ENCODE measurements around the gene NECAB2.

Gene NECAB2

GRCh38 chr16:84007520-84007919, 39.5 kb downstream of the NECAB2 start:
- Histone ChIP-seq H3K27me3 (ENCODE audit: control insufficient read depth, insufficient read depth, low read length) (peaks cover under 1% of the 10 kb centered on the region), H3K4me1 (ENCODE audit: control insufficient read depth, insufficient read depth, low read length) (no peaks in the 10 kb centered on the region), H3K36me3 (ENCODE audit: control insufficient read depth, insufficient read depth, low read length) (no peaks in the 10 kb centered on the region), H3K9ac (ENCODE audit: low read depth, low read length) (no peak overlapping the region), H3K4me3 (ENCODE audit: low read depth, low read length) (no peak overlapping the region), H3K9me3 (ENCODE audit: control insufficient read depth, insufficient read depth, low read length) (no peaks in the 10 kb centered on the region)

- Histone ChIP-seq H3K36me3 (ENCODE audit: control insufficient read depth, insufficient read depth, low read length) (no peaks in the 10 kb centered on the region), H3K27me3 (ENCODE audit: control insufficient read depth, insufficient read depth, low read length) (peaks cover 3% of the 10 kb centered on the region), H3K9ac (ENCODE audit: low read depth, low read length) (no peak overlapping the region), H3K9me3 (ENCODE audit: control insufficient read depth, insufficient read depth, low read length) (no peaks in the 10 kb centered on the region), H3K4me3 (ENCODE audit: low read depth, low read length) (no peak overlapping the region), H3K4me1 (ENCODE audit: control insufficient read depth, insufficient read depth, low read length) (no peaks in the 10 kb centered on the region)
These were observed 39.9 kb downstream of the NECAB2 start for GRCh38 chr16:84007965-84008364.

GRCh38 chr16:84009282-84009681, 41.2 kb downstream of the NECAB2 start:
- no peaks in the 10 kb centered on the region for H3K36me3 ChIP-seq (ENCODE audit: control insufficient read depth, insufficient read depth, low read length)
- no peak overlapping the region for H3K9ac ChIP-seq (ENCODE audit: low read depth, low read length)
- H3K27me3 ChIP-seq (ENCODE audit: control insufficient read depth, insufficient read depth, low read length) = peaks cover 3% of the 10 kb centered on the region
- no peaks in the 10 kb centered on the region for H3K9me3 ChIP-seq (ENCODE audit: control insufficient read depth, insufficient read depth, low read length)
- no peaks in the 10 kb centered on the region for H3K4me1 ChIP-seq (ENCODE audit: control insufficient read depth, insufficient read depth, low read length)
- H3K4me3 ChIP-seq (ENCODE audit: low read depth, low read length) = no peak overlapping the region

GRCh38 chr16:84013787-84014569, 45.9 kb downstream of the NECAB2 start:
- Histone ChIP-seq H3K27me3 (ENCODE audit: control insufficient read depth, insufficient read depth, low read length) (peaks cover 3% of the 10 kb centered on the region), H3K9ac (ENCODE audit: low read depth, low read length) (no peak overlapping the region), H3K9me3 (ENCODE audit: control insufficient read depth, insufficient read depth, low read length) (no peaks in the 10 kb centered on the region), H3K4me3 (ENCODE audit: low read depth, low read length) (no peak overlapping the region), H3K36me3 (ENCODE audit: control insufficient read depth, insufficient read depth, low read length) (no peaks in the 10 kb centered on the region), H3K4me1 (ENCODE audit: control insufficient read depth, insufficient read depth, low read length) (peaks cover 6% of the 10 kb centered on the region)

- Histone ChIP-seq H3K36me3 (ENCODE audit: control insufficient read depth, insufficient read depth, low read length) (no peaks in the 10 kb centered on the region), H3K9ac (ENCODE audit: low read depth, low read length) (no peak overlapping the region), H3K4me3 (ENCODE audit: low read depth, low read length) (peak overlapping the region; percentile 30), H3K27me3 (ENCODE audit: control insufficient read depth, insufficient read depth, low read length) (peaks cover 3% of the 10 kb centered on the region), H3K9me3 (ENCODE audit: control insufficient read depth, insufficient read depth, low read length) (no peaks in the 10 kb centered on the region), H3K4me1 (ENCODE audit: control insufficient read depth, insufficient read depth, low read length) (peaks cover 6% of the 10 kb centered on the region)
These were observed 46.7 kb downstream of the NECAB2 start for GRCh38 chr16:84014570-84015327.

GRCh38 chr16:84015399-84015798, 47.4 kb downstream of the NECAB2 start:
- Histone ChIP-seq H3K27me3 (ENCODE audit: control insufficient read depth, insufficient read depth, low read length) (peaks cover 3% of the 10 kb centered on the region), H3K9me3 (ENCODE audit: control insufficient read depth, insufficient read depth, low read length) (no peaks in the 10 kb centered on the region), H3K4me1 (ENCODE audit: control insufficient read depth, insufficient read depth, low read length) (peaks cover 6% of the 10 kb centered on the region), H3K36me3 (ENCODE audit: control insufficient read depth, insufficient read depth, low read length) (no peaks in the 10 kb centered on the region), H3K9ac (ENCODE audit: low read depth, low read length) (no peak overlapping the region), H3K4me3 (ENCODE audit: low read depth, low read length) (no peak overlapping the region)

GRCh38 chr16:84016477-84016876, 48.4 kb downstream of the NECAB2 start:
- H3K9me3 ChIP-seq (ENCODE audit: control insufficient read depth, insufficient read depth, low read length) = no peaks in the 10 kb centered on the region
- H3K9ac ChIP-seq (ENCODE audit: low read depth, low read length) = no peak overlapping the region
- peaks cover 3% of the 10 kb centered on the region for H3K27me3 ChIP-seq (ENCODE audit: control insufficient read depth, insufficient read depth, low read length)
- H3K4me1 ChIP-seq (ENCODE audit: control insufficient read depth, insufficient read depth, low read length) = peaks cover 6% of the 10 kb centered on the region
- H3K36me3 ChIP-seq (ENCODE audit: control insufficient read depth, insufficient read depth, low read length) = no peaks in the 10 kb centered on the region
- H3K4me3 ChIP-seq (ENCODE audit: low read depth, low read length) = no peak overlapping the region

- no peaks in the 10 kb centered on the region for H3K36me3 ChIP-seq (ENCODE audit: control insufficient read depth, insufficient read depth, low read length)
- H3K4me1 ChIP-seq (ENCODE audit: control insufficient read depth, insufficient read depth, low read length) = peaks cover 6% of the 10 kb centered on the region
- H3K4me3 ChIP-seq (ENCODE audit: low read depth, low read length) = no peak overlapping the region
- H3K9ac ChIP-seq (ENCODE audit: low read depth, low read length) = no peak overlapping the region
- H3K9me3 ChIP-seq (ENCODE audit: control insufficient read depth, insufficient read depth, low read length) = no peaks in the 10 kb centered on the region
- H3K27me3 ChIP-seq (ENCODE audit: control insufficient read depth, insufficient read depth, low read length) = no peaks in the 10 kb centered on the region
These were observed 50.7 kb downstream of the NECAB2 start for GRCh38 chr16:84018710-84019109.

- H3K4me3 ChIP-seq (ENCODE audit: low read depth, low read length) = no peak overlapping the region
- no peaks in the 10 kb centered on the region for H3K36me3 ChIP-seq (ENCODE audit: control insufficient read depth, insufficient read depth, low read length)
- H3K9ac ChIP-seq (ENCODE audit: low read depth, low read length) = no peak overlapping the region
- no peaks in the 10 kb centered on the region for H3K9me3 ChIP-seq (ENCODE audit: control insufficient read depth, insufficient read depth, low read length)
- H3K27me3 ChIP-seq (ENCODE audit: control insufficient read depth, insufficient read depth, low read length) = no peaks in the 10 kb centered on the region
- H3K4me1 ChIP-seq (ENCODE audit: control insufficient read depth, insufficient read depth, low read length) = no peaks in the 10 kb centered on the region
These were observed 52.3 kb downstream of the NECAB2 start for GRCh38 chr16:84020353-84020752.

GRCh38 chr16:84021488-84021887, 53.4 kb downstream of the NECAB2 start:
- H3K27me3 ChIP-seq (ENCODE audit: control insufficient read depth, insufficient read depth, low read length) = no peaks in the 10 kb centered on the region
- no peak overlapping the region for H3K9ac ChIP-seq (ENCODE audit: low read depth, low read length)
- no peaks in the 10 kb centered on the region for H3K9me3 ChIP-seq (ENCODE audit: control insufficient read depth, insufficient read depth, low read length)
- no peak overlapping the region for H3K4me3 ChIP-seq (ENCODE audit: low read depth, low read length)
- H3K4me1 ChIP-seq (ENCODE audit: control insufficient read depth, insufficient read depth, low read length) = no peaks in the 10 kb centered on the region
- H3K36me3 ChIP-seq (ENCODE audit: control insufficient read depth, insufficient read depth, low read length) = no peaks in the 10 kb centered on the region

- Histone ChIP-seq H3K4me1 (ENCODE audit: control insufficient read depth, insufficient read depth, low read length) (no peaks in the 10 kb centered on the region), H3K36me3 (ENCODE audit: control insufficient read depth, insufficient read depth, low read length) (no peaks in the 10 kb centered on the region), H3K9ac (ENCODE audit: low read depth, low read length) (no peak overlapping the region), H3K9me3 (ENCODE audit: control insufficient read depth, insufficient read depth, low read length) (no peaks in the 10 kb centered on the region), H3K4me3 (ENCODE audit: low read depth, low read length) (no peak overlapping the region), H3K27me3 (ENCODE audit: control insufficient read depth, insufficient read depth, low read length) (no peaks in the 10 kb centered on the region)
These were observed 54.6 kb downstream of the NECAB2 start for GRCh38 chr16:84022644-84023043.

- H3K27me3 ChIP-seq (ENCODE audit: control insufficient read depth, insufficient read depth, low read length) = no peaks in the 10 kb centered on the region
- H3K4me3 ChIP-seq (ENCODE audit: low read depth, low read length) = no peak overlapping the region
- H3K9me3 ChIP-seq (ENCODE audit: control insufficient read depth, insufficient read depth, low read length) = no peaks in the 10 kb centered on the region
- no peak overlapping the region for H3K9ac ChIP-seq (ENCODE audit: low read depth, low read length)
- no peaks in the 10 kb centered on the region for H3K4me1 ChIP-seq (ENCODE audit: control insufficient read depth, insufficient read depth, low read length)
- H3K36me3 ChIP-seq (ENCODE audit: control insufficient read depth, insufficient read depth, low read length) = no peaks in the 10 kb centered on the region
These were observed 56.8 kb downstream of the NECAB2 start for GRCh38 chr16:84024854-84025253.
